ENCODE results near the gene USP36.
"Not testable (repeated sequence)": the region's sequence is repeated elsewhere in the genome, so short reads cannot be mapped to it uniquely, and the experiment has no call there.

USP36 gene

DNA sequence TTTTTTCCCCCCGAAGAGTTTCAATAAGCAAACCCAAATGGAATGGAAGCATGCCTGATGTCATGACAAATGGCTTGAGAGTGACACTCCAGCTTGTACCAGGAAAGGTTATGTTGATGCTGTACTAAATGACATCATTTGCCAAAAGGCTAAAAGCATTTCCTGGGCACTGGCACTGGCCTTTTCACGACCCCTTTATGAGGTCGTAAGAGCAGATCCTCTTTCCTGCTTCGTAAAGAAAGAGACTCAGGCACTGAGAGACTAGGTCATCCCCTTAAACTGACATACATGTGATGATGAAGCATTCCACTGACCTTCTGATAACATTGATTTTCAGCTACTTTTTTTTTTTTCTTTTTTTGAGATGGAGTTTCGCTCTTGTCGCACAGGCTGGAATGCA is 31.9 kb upstream of the USP36 start:
- no peak overlapping the region for H3K9ac ChIP-seq (ENCODE audit: low read depth in 1 of 2, low read length in 2 of 2)
- H3K36me3 ChIP-seq (ENCODE audit: control insufficient read depth in 1 of 2, insufficient read depth in 2 of 2, low read length in 2 of 2): peaks cover 0 to 9% of the 10 kb centered on the region in 2 donors
- no peak overlapping the region for H3K27ac ChIP-seq (ENCODE audit: low read depth, low read length)
- H3K4me1 ChIP-seq (ENCODE audit: control insufficient read depth in 1 of 2, insufficient read depth in 2 of 2, low read length in 2 of 2): peaks cover 0 to 10% of the 10 kb centered on the region in 2 donors
- no peaks in the 10 kb centered on the region for H3K27me3 ChIP-seq (ENCODE audit: control insufficient read depth in 1 of 2, insufficient read depth in 2 of 2, low read length in 2 of 2)
- H3K4me3 ChIP-seq (ENCODE audit: low read depth in 1 of 2, low read length in 2 of 2): no peak overlapping the region
- no peaks in the 10 kb centered on the region for H3K9me3 ChIP-seq (ENCODE audit: control insufficient read depth in 1 of 2, low read length in 2 of 2)

GRCh38 chr17:78870621-78871020 is 30.0 kb upstream of the USP36 start:
- no peaks in the 10 kb centered on the region for H3K9me3 ChIP-seq (ENCODE audit: control insufficient read depth in 1 of 2, low read length in 2 of 2)
- H3K36me3 ChIP-seq (ENCODE audit: control insufficient read depth in 1 of 2, insufficient read depth in 2 of 2, low read length in 2 of 2): peaks cover 0 to 9% of the 10 kb centered on the region in 2 donors

DNA sequence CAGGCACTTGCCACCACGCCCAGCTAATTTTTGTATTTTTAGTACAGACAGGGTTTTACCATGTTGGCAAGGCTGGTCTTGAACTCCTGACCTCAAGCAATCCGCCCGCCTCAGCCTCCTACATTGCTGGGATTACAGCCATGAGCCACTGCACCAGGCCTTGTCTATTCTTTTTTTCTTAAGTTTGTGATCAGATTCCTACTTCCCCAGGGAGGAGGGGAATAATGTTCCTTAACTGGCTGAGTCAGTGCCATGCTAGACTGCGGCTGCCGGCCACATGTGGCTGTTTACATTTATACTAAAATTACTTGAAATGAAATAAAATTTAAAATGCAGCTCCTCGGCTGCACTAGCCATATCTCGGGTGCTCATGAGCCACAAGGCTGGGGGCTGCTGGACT is 27.8 kb upstream of the USP36 start:
- Histone ChIP-seq H3K36me3 (ENCODE audit: control insufficient read depth in 1 of 2, insufficient read depth in 2 of 2, low read length in 2 of 2) (peaks cover 0 to 7% of the 10 kb centered on the region in 2 donors), H3K9me3 (ENCODE audit: control insufficient read depth in 1 of 2, low read length in 2 of 2) (no peaks in the 10 kb centered on the region), H3K4me1 (ENCODE audit: control insufficient read depth in 1 of 2, insufficient read depth in 2 of 2, low read length in 2 of 2) (peaks cover 4% of the 10 kb centered on the region in 2 donors), H3K27ac (ENCODE audit: low read depth, low read length) (no peak overlapping the region), H3K4me3 (ENCODE audit: low read depth in 1 of 2, low read length in 2 of 2) (no peak overlapping the region), H3K27me3 (ENCODE audit: control insufficient read depth in 1 of 2, insufficient read depth in 2 of 2, low read length in 2 of 2) (no peaks in the 10 kb centered on the region), H3K9ac (ENCODE audit: low read depth in 1 of 2, low read length in 2 of 2) (no peak overlapping the region)

More at GRCh38 chr17:78870621-78871020, 30.0 kb upstream of the USP36 start:
- Histone ChIP-seq H3K27me3 (ENCODE audit: control insufficient read depth in 1 of 2, insufficient read depth in 2 of 2, low read length in 2 of 2) (no peaks in the 10 kb centered on the region), H3K4me1 (ENCODE audit: control insufficient read depth in 1 of 2, insufficient read depth in 2 of 2, low read length in 2 of 2) (peaks cover 4 to 8% of the 10 kb centered on the region in 2 donors), H3K9ac (ENCODE audit: low read depth in 1 of 2, low read length in 2 of 2) (no peak overlapping the region), H3K27ac (ENCODE audit: low read depth, low read length) (no peak overlapping the region), H3K4me3 (ENCODE audit: low read depth in 1 of 2, low read length in 2 of 2) (no peak overlapping the region)

- not testable (repeated sequence) for H3K9ac ChIP-seq (ENCODE audit: low read depth in 1 of 2, low read length in 2 of 2)
Observed at GRCh38 chr17:78867046-78867445, 26.4 kb upstream of the USP36 start.

GRCh38 chr17:78865682-78866390 is 25.2 kb upstream of the USP36 start:
- Histone ChIP-seq H3K27ac (ENCODE audit: low read depth, low read length) (no peak overlapping the region), H3K9ac (ENCODE audit: low read depth in 1 of 2, low read length in 2 of 2) (no peak overlapping the region), H3K4me1 (ENCODE audit: control insufficient read depth in 1 of 2, insufficient read depth in 2 of 2, low read length in 2 of 2) (peaks cover 4 to 9% of the 10 kb centered on the region in 2 donors), H3K36me3 (ENCODE audit: control insufficient read depth in 1 of 2, insufficient read depth in 2 of 2, low read length in 2 of 2) (peaks cover 0 to 4% of the 10 kb centered on the region in 2 donors), H3K4me3 (ENCODE audit: low read depth in 1 of 2, low read length in 2 of 2) (no peak overlapping the region), H3K9me3 (ENCODE audit: control insufficient read depth in 1 of 2, low read length in 2 of 2) (no peaks in the 10 kb centered on the region), H3K27me3 (ENCODE audit: control insufficient read depth in 1 of 2, insufficient read depth in 2 of 2, low read length in 2 of 2) (no peaks in the 10 kb centered on the region)

More at GRCh38 chr17:78867046-78867445, 26.4 kb upstream of the USP36 start:
- not testable (repeated sequence) for H3K36me3 ChIP-seq (ENCODE audit: control insufficient read depth in 1 of 2, insufficient read depth in 2 of 2, low read length in 2 of 2); H3K9me3 ChIP-seq (ENCODE audit: control insufficient read depth in 1 of 2, low read length in 2 of 2); H3K27me3 ChIP-seq (ENCODE audit: control insufficient read depth in 1 of 2, insufficient read depth in 2 of 2, low read length in 2 of 2); H3K4me3 ChIP-seq (ENCODE audit: low read depth in 1 of 2, low read length in 2 of 2); H3K4me1 ChIP-seq (ENCODE audit: control insufficient read depth in 1 of 2, insufficient read depth in 2 of 2, low read length in 2 of 2); H3K27ac ChIP-seq (ENCODE audit: low read depth, low read length)

GRCh38 chr17:78864117-78864516 is 23.5 kb upstream of the USP36 start:
- H3K9me3 ChIP-seq (ENCODE audit: control insufficient read depth in 1 of 2, low read length in 2 of 2): no peaks in the 10 kb centered on the region
- no peaks in the 10 kb centered on the region for H3K36me3 ChIP-seq (ENCODE audit: control insufficient read depth in 1 of 2, insufficient read depth in 2 of 2, low read length in 2 of 2)
- peaks cover 4 to 9% of the 10 kb centered on the region in 2 donors for H3K4me1 ChIP-seq (ENCODE audit: control insufficient read depth in 1 of 2, insufficient read depth in 2 of 2, low read length in 2 of 2)
- H3K27me3 ChIP-seq (ENCODE audit: control insufficient read depth in 1 of 2, insufficient read depth in 2 of 2, low read length in 2 of 2): no peaks in the 10 kb centered on the region
- H3K27ac ChIP-seq (ENCODE audit: low read depth, low read length): no peak overlapping the region
- no peak overlapping the region for H3K9ac ChIP-seq (ENCODE audit: low read depth in 1 of 2, low read length in 2 of 2)
- no peak overlapping the region for H3K4me3 ChIP-seq (ENCODE audit: low read depth in 1 of 2, low read length in 2 of 2)

GRCh38 chr17:78862073-78863023 is 21.7 kb upstream of the USP36 start:
- Histone ChIP-seq H3K27ac (ENCODE audit: low read depth, low read length) (peak overlapping the region; percentile 64), H3K9ac (ENCODE audit: low read depth in 1 of 2, low read length in 2 of 2) (no peak overlapping the region), H3K36me3 (ENCODE audit: control insufficient read depth in 1 of 2, insufficient read depth in 2 of 2, low read length in 2 of 2) (no peaks in the 10 kb centered on the region), H3K4me3 (ENCODE audit: low read depth in 1 of 2, low read length in 2 of 2) (no peak overlapping the region), H3K9me3 (ENCODE audit: control insufficient read depth in 1 of 2, low read length in 2 of 2) (no peaks in the 10 kb centered on the region), H3K27me3 (ENCODE audit: control insufficient read depth in 1 of 2, insufficient read depth in 2 of 2, low read length in 2 of 2) (no peaks in the 10 kb centered on the region), H3K4me1 (ENCODE audit: control insufficient read depth in 1 of 2, insufficient read depth in 2 of 2, low read length in 2 of 2) (peaks cover 4 to 9% of the 10 kb centered on the region in 2 donors)

DNA sequence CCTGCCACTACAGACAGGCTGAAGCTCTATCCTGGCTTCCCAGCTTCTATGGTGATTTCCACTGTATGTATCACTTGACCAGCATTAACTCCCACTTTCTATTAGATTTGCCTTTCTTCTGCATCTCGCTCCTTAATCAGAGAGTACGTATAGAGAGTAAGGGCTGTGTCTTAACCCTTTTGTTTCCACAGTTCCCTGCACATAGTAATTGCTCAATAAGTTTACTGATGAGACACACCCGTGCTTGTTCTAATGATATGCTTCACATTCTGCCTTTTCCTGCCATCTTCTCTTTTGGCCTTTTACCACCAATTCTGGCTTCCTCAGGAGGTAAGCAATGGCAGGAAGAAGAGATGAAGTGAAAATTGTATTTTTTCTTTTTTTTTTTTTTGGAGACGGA is 20.6 kb upstream of the USP36 start:
- Histone ChIP-seq H3K36me3 (ENCODE audit: control insufficient read depth in 1 of 2, insufficient read depth in 2 of 2, low read length in 2 of 2) (no peaks in the 10 kb centered on the region), H3K4me1 (ENCODE audit: control insufficient read depth in 1 of 2, insufficient read depth in 2 of 2, low read length in 2 of 2) (peaks cover 4 to 9% of the 10 kb centered on the region in 2 donors), H3K27me3 (ENCODE audit: control insufficient read depth in 1 of 2, insufficient read depth in 2 of 2, low read length in 2 of 2) (no peaks in the 10 kb centered on the region), H3K9ac (ENCODE audit: low read depth in 1 of 2, low read length in 2 of 2) (no peak overlapping the region), H3K4me3 (ENCODE audit: low read depth in 1 of 2, low read length in 2 of 2) (no peak overlapping the region), H3K9me3 (ENCODE audit: control insufficient read depth in 1 of 2, low read length in 2 of 2) (no peaks in the 10 kb centered on the region), H3K27ac (ENCODE audit: low read depth, low read length) (no peak overlapping the region)

DNA sequence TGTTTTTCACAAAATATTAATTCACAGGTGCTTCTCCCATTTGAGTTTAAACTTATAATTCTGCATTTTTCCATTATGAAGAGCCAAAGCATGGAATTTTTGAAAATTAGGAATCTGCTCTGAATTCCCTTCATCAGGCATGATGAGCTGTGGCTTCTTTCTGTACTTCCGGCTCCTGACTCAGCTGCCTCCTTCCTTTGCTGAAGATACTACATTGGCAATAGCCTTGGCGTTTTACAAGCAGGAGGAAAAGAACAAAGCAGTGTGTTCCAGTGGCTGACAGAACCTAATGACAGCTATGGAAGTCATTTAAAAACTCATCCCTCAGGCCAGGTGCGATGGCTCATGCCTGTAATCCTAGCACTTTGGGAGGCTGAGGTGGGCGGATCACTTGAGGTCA is 18.4 kb upstream of the USP36 start:
- Histone ChIP-seq H3K27ac (ENCODE audit: low read depth, low read length) (no peak overlapping the region), H3K9ac (ENCODE audit: low read depth in 1 of 2, low read length in 2 of 2) (no peak overlapping the region), H3K4me3 (ENCODE audit: low read depth in 1 of 2, low read length in 2 of 2) (no peak overlapping the region), H3K4me1 (ENCODE audit: control insufficient read depth in 1 of 2, insufficient read depth in 2 of 2, low read length in 2 of 2) (peaks cover 1 to 9% of the 10 kb centered on the region in 2 donors), H3K9me3 (ENCODE audit: control insufficient read depth in 1 of 2, low read length in 2 of 2) (no peaks in the 10 kb centered on the region), H3K27me3 (ENCODE audit: control insufficient read depth in 1 of 2, insufficient read depth in 2 of 2, low read length in 2 of 2) (no peaks in the 10 kb centered on the region), H3K36me3 (ENCODE audit: control insufficient read depth in 1 of 2, insufficient read depth in 2 of 2, low read length in 2 of 2) (peaks cover 3 to 4% of the 10 kb centered on the region in 2 donors)

DNA sequence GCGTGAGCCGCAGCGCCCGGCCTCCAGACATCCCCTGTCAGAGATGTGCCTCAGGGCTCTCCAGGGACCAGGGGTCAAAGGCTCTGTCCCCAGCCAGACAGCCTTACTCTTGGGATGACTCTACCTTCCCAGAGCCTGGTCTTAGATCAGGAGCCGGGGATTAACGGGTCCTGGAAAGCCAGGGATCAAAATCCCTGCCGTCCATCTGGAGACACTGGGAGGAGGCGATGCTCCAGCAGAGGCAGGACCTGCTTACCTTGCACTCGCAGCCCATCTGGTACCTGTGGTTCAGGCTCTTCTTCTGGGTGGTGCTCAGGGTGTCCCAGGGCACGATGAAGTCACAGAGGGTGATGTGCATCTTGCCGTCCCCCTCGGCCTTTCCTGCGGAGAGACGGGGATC is 16.7 kb upstream of the USP36 start:
- no peaks in the 10 kb centered on the region for H3K27me3 ChIP-seq (ENCODE audit: control insufficient read depth in 1 of 2, insufficient read depth in 2 of 2, low read length in 2 of 2)
- no peak overlapping the region for H3K9ac ChIP-seq (ENCODE audit: low read depth in 1 of 2, low read length in 2 of 2)
- no peaks in the 10 kb centered on the region for H3K9me3 ChIP-seq (ENCODE audit: control insufficient read depth in 1 of 2, low read length in 2 of 2)
- peaks cover 3 to 4% of the 10 kb centered on the region in 2 donors for H3K36me3 ChIP-seq (ENCODE audit: control insufficient read depth in 1 of 2, insufficient read depth in 2 of 2, low read length in 2 of 2)
- no peak overlapping the region for H3K27ac ChIP-seq (ENCODE audit: low read depth, low read length)
- H3K4me3 ChIP-seq (ENCODE audit: low read depth in 1 of 2, low read length in 2 of 2): no peak overlapping the region
- peaks cover 5 to 13% of the 10 kb centered on the region in 2 donors for H3K4me1 ChIP-seq (ENCODE audit: control insufficient read depth in 1 of 2, insufficient read depth in 2 of 2, low read length in 2 of 2)

Data from duodenal mucosa (tissue), 2 donors.